ENCODE results near the gene OSBP2. TPM values are rescaled to one million over a fixed set of nuclear protein-coding genes. Genes with fewer than 3 reads are reported as not detected.

OSBP2 gene
- total and polyA plus RNA-seq, 2 experiments from 2014 or later: 2.1 to 2.9 TPM

DNA sequence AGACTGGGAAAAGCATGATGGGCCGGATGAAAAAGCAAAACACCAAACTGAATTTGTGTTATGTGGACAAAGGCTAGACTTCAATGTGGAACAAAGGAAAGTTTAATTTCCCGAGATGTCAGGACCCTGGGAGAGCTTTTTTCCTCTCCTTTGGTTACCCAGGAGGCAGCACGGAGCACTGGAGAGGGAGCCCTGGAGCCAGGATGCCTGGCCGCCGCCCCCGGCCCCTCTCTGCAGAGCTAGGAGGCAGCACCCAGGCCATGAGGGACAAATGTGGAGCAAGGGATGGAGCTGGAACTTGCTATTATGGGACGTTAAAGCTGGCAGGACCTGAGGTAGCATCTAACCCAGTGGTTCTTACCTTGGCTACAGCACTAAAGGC, 165.0 kb downstream of the OSBP2 start:
- peaks cover 6% of the 10 kb centered on the region for H3K27me3 Mint-ChIP-seq (ENCODE audit: insufficient read depth, low read depth, poor library complexity)
- H3K4me2 ChIP-seq: no peak overlapping the region
- H3F3A ChIP-seq (replicated peaks; ENCODE audit: low read depth): no peaks in the 10 kb centered on the region
- H3K9me3 Mint-ChIP-seq: no peaks in the 10 kb centered on the region
- no peaks in the 10 kb centered on the region for H3K36me3 Mint-ChIP-seq (ENCODE audit: low read depth)
- H3K4me3 ChIP-seq: no peak overlapping the region
- H3K4me3 Mint-ChIP-seq: no peak overlapping the region
- H3K27me3 ChIP-seq (ENCODE audit: insufficient read depth): no peaks in the 10 kb centered on the region
- H3K36me3 ChIP-seq (ENCODE audit: insufficient read depth): no peaks in the 10 kb centered on the region
- no peak for ATAC-seq
- no peaks in the 10 kb centered on the region for H4K20me1 ChIP-seq (replicated peaks; ENCODE audit: insufficient read depth)
- H3K4me1 ChIP-seq (ENCODE audit: insufficient read depth): 0 out of 2 replicates have a peak, but pooled peaks cover 3% of the 10 kb centered on the region
- H3K4me1 Mint-ChIP-seq: 0 out of 3 replicates have a peak, but pooled peaks cover 2% of the 10 kb centered on the region
- no peak for DNase-seq (ENCODE audit: low spot score)
- no peak overlapping the region for H2AFZ ChIP-seq
- H3K79me2 ChIP-seq (replicated peaks; ENCODE audit: insufficient read depth): no peaks in the 10 kb centered on the region
- no peak overlapping the region for H3K27ac ChIP-seq (ENCODE audit: low read depth)
- H3K9me2 ChIP-seq (ENCODE audit: insufficient read depth): no peaks in the 10 kb centered on the region
- TF ChIP-seq ZNF331 (CRISPR knock-in tag; IDR thresholded peaks at IDR 0.05; ENCODE audit: low read depth) (no peak), STAT1 (IDR thresholded peaks at IDR 0.05; ENCODE audit: unreplicated experiment) (no peak), ZNF114 (CRISPR knock-in tag; IDR thresholded peaks at IDR 0.05) (no peak), CREB1 (CRISPR knock-in tag; IDR thresholded peaks at IDR 0.05; ENCODE audit: low read depth) (no peak), EZH2phosphoT487 (IDR thresholded peaks at IDR 0.05; ENCODE audit: unreplicated experiment) (no peak), NANOG (IDR thresholded peaks at IDR 0.05; ENCODE audit: borderline replicate concordance) (no peak), JUNB (IDR thresholded peaks at IDR 0.05; ENCODE audit: unreplicated experiment) (no peak)
- TF ChIP-seq, protein P1, sequence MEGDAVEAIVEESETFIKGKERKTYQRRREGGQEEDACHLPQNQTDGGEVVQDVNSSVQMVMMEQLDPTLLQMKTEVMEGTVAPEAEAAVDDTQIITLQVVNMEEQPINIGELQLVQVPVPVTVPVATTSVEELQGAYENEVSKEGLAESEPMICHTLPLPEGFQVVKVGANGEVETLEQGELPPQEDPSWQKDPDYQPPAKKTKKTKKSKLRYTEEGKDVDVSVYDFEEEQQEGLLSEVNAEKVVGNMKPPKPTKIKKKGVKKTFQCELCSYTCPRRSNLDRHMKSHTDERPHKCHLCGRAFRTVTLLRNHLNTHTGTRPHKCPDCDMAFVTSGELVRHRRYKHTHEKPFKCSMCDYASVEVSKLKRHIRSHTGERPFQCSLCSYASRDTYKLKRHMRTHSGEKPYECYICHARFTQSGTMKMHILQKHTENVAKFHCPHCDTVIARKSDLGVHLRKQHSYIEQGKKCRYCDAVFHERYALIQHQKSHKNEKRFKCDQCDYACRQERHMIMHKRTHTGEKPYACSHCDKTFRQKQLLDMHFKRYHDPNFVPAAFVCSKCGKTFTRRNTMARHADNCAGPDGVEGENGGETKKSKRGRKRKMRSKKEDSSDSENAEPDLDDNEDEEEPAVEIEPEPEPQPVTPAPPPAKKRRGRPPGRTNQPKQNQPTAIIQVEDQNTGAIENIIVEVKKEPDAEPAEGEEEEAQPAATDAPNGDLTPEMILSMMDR (conservative IDR thresholded peaks at IDR 0.05; ENCODE audit: low read depth in 2 of 2): no peak
- TF ChIP-seq, protein P2, sequence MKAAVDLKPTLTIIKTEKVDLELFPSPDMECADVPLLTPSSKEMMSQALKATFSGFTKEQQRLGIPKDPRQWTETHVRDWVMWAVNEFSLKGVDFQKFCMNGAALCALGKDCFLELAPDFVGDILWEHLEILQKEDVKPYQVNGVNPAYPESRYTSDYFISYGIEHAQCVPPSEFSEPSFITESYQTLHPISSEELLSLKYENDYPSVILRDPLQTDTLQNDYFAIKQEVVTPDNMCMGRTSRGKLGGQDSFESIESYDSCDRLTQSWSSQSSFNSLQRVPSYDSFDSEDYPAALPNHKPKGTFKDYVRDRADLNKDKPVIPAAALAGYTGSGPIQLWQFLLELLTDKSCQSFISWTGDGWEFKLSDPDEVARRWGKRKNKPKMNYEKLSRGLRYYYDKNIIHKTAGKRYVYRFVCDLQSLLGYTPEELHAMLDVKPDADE (IDR thresholded peaks at IDR 0.05): no peak
- TF ChIP-seq, protein P3, sequence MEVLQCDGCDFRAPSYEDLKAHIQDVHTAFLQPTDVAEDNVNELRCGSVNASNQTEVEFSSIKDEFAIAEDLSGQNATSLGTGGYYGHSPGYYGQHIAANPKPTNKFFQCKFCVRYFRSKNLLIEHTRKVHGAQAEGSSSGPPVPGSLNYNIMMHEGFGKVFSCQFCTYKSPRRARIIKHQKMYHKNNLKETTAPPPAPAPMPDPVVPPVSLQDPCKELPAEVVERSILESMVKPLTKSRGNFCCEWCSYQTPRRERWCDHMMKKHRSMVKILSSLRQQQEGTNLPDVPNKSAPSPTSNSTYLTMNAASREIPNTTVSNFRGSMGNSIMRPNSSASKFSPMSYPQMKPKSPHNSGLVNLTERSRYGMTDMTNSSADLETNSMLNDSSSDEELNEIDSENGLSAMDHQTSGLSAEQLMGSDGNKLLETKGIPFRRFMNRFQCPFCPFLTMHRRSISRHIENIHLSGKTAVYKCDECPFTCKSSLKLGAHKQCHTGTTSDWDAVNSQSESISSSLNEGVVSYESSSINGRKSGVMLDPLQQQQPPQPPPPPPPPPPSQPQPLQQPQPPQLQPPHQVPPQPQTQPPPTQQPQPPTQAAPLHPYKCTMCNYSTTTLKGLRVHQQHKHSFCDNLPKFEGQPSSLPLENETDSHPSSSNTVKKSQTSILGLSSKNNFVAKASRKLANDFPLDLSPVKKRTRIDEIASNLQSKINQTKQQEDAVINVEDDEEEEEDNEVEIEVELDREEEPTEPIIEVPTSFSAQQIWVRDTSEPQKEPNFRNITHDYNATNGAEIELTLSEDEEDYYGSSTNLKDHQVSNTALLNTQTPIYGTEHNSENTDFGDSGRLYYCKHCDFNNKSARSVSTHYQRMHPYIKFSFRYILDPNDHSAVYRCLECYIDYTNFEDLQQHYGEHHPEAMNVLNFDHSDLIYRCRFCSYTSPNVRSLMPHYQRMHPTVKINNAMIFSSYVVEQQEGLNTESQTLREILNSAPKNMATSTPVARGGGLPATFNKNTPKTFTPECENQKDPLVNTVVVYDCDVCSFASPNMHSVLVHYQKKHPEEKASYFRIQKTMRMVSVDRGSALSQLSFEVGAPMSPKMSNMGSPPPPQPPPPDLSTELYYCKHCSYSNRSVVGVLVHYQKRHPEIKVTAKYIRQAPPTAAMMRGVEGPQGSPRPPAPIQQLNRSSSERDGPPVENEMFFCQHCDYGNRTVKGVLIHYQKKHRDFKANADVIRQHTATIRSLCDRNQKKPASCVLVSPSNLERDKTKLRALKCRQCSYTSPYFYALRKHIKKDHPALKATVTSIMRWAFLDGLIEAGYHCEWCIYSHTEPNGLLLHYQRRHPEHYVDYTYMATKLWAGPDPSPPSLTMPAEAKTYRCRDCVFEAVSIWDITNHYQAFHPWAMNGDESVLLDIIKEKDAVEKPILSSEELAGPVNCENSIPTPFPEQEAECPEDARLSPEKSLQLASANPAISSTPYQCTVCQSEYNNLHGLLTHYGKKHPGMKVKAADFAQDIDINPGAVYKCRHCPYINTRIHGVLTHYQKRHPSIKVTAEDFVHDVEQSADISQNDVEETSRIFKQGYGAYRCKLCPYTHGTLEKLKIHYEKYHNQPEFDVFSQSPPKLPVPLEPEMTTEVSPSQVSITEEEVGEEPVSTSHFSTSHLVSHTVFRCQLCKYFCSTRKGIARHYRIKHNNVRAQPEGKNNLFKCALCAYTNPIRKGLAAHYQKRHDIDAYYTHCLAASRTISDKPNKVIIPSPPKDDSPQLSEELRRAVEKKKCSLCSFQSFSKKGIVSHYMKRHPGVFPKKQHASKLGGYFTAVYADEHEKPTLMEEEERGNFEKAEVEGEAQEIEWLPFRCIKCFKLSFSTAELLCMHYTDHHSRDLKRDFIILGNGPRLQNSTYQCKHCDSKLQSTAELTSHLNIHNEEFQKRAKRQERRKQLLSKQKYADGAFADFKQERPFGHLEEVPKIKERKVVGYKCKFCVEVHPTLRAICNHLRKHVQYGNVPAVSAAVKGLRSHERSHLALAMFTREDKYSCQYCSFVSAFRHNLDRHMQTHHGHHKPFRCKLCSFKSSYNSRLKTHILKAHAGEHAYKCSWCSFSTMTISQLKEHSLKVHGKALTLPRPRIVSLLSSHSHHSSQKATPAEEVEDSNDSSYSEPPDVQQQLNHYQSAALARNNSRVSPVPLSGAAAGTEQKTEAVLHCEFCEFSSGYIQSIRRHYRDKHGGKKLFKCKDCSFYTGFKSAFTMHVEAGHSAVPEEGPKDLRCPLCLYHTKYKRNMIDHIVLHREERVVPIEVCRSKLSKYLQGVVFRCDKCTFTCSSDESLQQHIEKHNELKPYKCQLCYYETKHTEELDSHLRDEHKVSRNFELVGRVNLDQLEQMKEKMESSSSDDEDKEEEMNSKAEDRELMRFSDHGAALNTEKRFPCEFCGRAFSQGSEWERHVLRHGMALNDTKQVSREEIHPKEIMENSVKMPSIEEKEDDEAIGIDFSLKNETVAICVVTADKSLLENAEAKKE (CRISPR knock-in tag; IDR thresholded peaks at IDR 0.05): no peak
- H3K27ac Mint-ChIP-seq: no peak overlapping the region
